Cardiac fibroblast (primary cell): ENCODE measurements around the gene TSSK6.
A peak's percentile ranks its signal among the peaks of the same experiment; 100 is the strongest.

Experiments
- DNase-seq, 2 donors: peaks; one replicate each; pipeline versions ENCODE4 v3.0.0 to v3.0.0-alpha.2; 2010; ENCODE audit warnings: low read depth in 2 of 2
- H3K4me3 ChIP-seq, 2 donors: replicated peaks in 1 of 2; 1 replicate in 1 of 2; 2 replicates in 1 of 2; pipeline ENCODE4 v1.5.1; 2011; ENCODE audit warnings: low read depth in 2 of 2, low read length in 2 of 2, mild to moderate bottlenecking in 2 of 2, moderate library complexity in 1 of 2
- TF ChIP-seq, protein P1 (sequence below): IDR thresholded peaks from one replicate; pipeline ENCODE4 v1.5.1; 2011; ENCODE audit warnings: low read depth, mild to moderate bottlenecking, low read length, inconsistent platforms

TSSK6 gene

DNA sequence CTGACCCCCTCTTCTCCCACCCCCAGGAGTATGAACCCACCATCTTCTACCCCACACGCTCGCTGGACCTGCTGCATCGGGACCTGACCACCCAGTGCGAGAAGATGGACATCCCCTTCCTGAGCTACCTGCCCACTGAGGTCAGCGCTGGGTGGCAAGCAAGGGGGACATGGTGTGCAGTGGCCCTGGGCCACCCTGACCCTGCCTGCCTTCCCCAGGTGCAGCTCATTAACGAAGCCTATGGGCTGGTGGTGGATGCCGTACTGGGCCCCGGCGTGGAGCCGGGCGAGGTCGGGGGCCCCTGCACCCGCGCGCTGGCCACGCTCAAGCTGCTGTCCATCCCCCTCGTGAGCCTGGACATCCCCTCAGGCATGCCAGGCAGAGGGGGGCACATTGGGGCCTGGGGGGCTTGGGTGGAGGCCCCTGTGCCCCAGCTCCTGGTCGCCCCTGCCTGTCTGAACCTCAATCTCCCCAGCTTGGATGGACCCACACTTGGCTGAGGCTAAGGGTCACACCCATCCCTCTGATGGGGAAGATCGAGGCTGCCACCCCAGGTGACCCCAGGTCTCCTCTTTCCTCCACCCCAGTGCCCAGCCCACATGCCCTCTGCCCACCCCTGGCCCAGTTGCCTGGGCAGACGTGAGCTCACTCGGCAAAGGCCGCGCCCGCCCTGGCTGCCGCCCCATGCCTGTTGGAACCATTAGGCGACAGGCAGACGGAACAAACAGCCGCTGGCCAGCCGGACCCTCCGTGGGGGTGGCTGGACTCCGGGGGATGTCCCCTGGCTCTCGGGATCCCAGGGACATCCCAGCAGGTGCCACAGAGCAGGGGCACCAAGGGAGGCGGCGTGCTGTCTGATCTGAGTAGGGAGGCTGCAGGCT lies 20.2 kb upstream of the TSSK6 start:
- no peak for DNase-seq
- TF ChIP-seq, protein P1, sequence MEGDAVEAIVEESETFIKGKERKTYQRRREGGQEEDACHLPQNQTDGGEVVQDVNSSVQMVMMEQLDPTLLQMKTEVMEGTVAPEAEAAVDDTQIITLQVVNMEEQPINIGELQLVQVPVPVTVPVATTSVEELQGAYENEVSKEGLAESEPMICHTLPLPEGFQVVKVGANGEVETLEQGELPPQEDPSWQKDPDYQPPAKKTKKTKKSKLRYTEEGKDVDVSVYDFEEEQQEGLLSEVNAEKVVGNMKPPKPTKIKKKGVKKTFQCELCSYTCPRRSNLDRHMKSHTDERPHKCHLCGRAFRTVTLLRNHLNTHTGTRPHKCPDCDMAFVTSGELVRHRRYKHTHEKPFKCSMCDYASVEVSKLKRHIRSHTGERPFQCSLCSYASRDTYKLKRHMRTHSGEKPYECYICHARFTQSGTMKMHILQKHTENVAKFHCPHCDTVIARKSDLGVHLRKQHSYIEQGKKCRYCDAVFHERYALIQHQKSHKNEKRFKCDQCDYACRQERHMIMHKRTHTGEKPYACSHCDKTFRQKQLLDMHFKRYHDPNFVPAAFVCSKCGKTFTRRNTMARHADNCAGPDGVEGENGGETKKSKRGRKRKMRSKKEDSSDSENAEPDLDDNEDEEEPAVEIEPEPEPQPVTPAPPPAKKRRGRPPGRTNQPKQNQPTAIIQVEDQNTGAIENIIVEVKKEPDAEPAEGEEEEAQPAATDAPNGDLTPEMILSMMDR, result no peak
- H3K4me3 ChIP-seq, result no peak overlapping the region

DNA sequence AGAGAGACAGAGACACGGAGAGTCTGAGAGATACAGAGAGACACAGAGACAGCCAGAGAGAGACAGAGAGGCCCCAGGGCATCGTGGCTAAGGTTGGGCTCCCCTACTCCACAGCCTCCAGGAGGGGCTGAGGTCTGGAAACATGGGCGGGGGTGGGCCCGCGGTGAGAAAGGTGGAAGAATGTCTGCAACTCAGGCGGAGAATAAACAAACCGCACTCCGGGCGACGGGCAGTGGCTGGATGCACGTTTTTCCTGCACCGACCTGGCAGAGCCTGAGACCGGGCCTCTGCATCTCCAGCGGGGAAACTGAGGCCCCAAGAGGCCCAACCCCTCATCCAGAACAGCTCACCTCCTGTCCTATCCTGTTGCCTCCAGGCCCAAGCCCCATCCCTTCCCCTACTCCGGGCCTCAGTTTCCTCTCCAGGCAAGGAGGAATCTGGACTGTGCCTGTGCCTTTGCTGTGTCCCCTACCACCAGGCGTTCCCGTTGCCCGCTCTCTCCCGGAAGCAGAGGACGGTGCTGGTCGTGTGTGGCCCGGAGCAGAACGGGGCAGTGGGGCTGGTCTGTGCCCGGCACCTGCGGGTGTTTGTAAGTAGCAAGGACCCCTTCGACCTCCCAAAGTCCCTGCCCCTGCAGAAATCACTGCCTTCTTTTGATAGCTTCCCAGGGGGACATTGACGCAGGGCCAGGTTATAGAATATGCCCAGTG lies 19.4 kb upstream of the TSSK6 start:
- TF ChIP-seq, protein P1, result no peak
- DNase-seq, result no peak
- no peak overlapping the region for H3K4me3 ChIP-seq

DNA sequence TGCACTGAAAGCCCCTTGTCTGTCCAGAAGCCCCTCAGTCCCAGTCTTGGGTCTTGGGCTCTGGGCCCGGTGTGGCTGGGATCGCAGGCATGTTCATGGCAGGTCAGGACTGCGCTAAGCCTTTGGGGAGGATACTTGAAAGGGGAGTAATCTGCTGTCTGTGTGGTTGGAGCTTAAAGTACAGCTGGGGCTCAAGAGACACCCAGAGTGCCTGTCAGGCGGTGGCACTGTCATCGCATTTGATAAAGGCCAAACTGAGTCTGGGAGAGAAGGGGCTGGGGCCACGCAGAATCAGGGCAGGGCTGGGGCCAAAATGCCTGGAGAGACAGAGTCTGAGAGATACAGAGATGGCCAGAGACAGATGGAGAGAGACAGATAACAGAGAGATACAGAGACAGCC lies 18.5 kb upstream of the TSSK6 start:
- TF ChIP-seq, protein P1, result no peak
- DNase-seq, result no peak
- H3K4me3 ChIP-seq, result no peak overlapping the region

DNA sequence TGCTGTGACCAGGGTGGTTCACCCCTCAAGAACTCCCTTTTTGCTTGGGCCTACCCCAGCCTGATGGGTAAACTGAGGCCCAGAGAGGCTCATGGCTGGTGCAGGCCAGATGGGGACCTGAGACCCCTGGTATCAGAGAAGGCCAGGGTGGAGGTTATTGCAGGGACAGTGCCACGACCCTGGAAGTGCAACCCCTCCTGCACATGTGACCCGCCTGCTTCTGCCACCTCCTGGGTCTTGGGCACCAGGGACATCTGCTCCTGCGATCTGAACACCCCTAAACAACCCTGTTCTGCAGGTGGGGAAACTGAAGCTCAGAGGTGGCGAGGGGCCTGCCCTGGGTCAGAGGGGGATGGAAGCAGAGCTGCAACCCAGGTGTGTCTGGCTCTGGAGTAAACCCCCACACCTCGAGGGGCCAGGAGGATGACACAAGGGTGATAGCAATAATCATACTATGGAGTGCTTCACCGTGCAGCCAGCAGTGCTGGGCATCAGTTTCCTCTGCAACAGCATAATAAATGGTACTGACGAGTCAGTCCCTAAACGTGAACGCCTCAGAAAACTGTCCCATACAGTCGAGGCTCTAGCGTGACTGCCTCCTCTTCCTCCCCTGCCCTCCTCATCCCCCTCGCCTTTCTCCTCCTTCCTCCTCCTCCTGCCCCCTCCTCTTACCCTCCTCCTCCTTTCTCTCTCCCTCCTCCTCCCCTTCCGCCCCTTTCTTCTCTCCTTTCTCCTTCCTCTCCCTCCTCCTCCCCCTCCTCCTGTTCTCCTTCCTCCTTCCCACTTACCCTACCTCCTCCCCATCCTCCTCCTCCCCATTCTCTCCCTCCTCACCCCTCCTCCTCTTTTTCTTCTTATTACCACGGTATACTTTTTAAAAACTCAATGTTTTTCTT lies 17.7 kb upstream of the TSSK6 start:
- TF ChIP-seq, protein P1, result no peak
- DNase-seq, result no peak
- H3K4me3 ChIP-seq, result no peak overlapping the region

DNA sequence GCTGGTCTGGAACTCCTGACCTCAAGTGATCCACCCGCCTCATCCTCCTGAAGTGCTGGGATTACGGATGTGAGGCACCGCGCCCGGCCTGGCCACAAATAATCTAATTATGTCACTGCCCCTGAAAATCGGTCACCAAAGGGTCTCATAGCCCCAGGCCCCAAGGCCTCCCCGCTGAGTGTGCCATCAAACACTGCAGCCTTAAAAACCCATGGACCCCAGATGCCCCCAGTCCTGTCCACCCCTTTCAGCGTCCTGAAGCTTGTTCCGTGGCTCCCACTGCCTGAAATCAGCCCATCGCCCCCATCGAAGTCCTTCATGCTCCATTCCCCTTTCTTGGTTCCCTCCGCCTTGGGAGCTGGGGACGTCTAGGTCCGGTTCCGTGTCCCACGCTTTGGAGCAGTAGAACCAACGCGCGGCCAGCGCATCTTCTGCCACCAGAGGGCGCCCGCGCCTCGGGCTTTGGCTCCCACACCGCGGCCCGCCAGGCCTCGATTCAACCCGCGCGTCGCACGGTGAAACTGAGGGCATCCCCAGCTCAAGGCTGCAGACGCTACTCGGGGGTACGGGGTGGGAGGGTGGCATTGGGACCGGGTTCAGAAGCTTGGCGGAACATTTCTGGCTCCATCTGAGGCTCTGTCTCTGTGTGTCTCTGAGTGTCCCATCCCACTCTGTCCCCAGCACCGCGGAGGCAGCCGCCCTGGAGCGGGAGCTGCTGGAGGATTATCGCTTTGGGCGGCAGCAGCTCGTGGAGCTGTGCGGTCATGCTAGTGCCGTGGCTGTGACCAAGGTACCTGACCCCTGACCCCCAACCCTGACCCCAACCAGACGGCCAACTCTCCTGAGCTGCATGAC lies 16.8 kb upstream of the TSSK6 start:
- no peak overlapping the region for H3K4me3 ChIP-seq
- TF ChIP-seq, protein P1, result peak; percentile 96
- peak; percentile 65 to 67 for DNase-seq

DNA sequence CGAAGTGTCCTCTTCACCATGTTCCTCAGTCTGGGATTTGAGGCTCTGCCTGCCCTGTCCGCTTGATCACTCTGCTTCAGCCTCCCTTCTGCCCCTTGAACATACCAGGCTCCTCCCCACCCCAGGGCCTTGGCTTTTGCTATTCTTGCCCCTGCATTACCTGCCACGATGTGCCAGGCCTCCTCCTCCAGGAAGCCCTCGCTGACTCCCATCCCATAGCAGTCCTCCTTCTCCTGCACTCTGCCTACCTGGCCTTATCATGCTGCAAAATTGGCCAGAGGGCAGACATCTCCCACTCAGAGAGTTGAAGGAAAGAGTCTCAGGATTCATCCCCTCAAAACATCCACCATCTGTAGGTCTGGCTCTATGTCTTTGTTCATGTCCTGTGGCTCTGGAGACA lies 15.5 kb upstream of the TSSK6 start:
- no peak for DNase-seq

More for the DNA sequence above, 15.5 kb upstream of the TSSK6 start:
- H3K4me3 ChIP-seq, result no peak overlapping the region
- TF ChIP-seq, protein P1, result no peak
